Mesenchymal stem cell (in vitro differentiated cells and primary cell): Measurements from ENCODE around the gene IPCEF1.
A peak's percentile ranks its signal among the peaks of the same experiment; 100 is the strongest.

Source experiments
- DNase-seq: peaks from one replicate; pipeline ENCODE4 v3.0.0-alpha.2; 2013
- H2AFZ ChIP-seq: one replicate; pipeline ENCODE4 v1.6.1; 2013; ENCODE audit warnings: low read depth, mild to moderate bottlenecking, control low read depth, inconsistent platforms, low read length, moderate library complexity
- H2AK5ac ChIP-seq: 2 replicates; pipeline ENCODE4 v1.6.1; 2013; ENCODE audit warnings: low read length, moderate library complexity, mild to moderate bottlenecking, inconsistent platforms; ENCODE audit not compliant: severe bottlenecking
- H2BK120ac ChIP-seq: one replicate; pipeline ENCODE4 v1.6.1; 2013; ENCODE audit warnings: low read depth, mild to moderate bottlenecking, inconsistent platforms, low read length, moderate library complexity
- H2BK12ac ChIP-seq, 2 experiments: one replicate each; pipeline ENCODE4 v1.6.1; 2013; ENCODE audit warnings: inconsistent platforms in 2 of 2, low read length in 2 of 2, mild to moderate bottlenecking in 2 of 2, moderate library complexity in 2 of 2, control low read depth in 1 of 2
- H2BK15ac ChIP-seq: one replicate; pipeline ENCODE4 v1.6.1; 2013; ENCODE audit warnings: mild to moderate bottlenecking, low read depth, inconsistent platforms; ENCODE audit not compliant: poor library complexity, severe bottlenecking
- H2BK5ac ChIP-seq: 2 replicates; pipeline ENCODE4 v1.6.1; 2013; ENCODE audit warnings: low read depth, mild to moderate bottlenecking, low read length, control low read depth, inconsistent platforms; ENCODE audit not compliant: poor library complexity, severe bottlenecking
- H3K14ac ChIP-seq, 2 experiments: one replicate each; pipeline ENCODE4 v1.6.1; 2013; ENCODE audit warnings: inconsistent platforms in 2 of 2, low read length in 2 of 2, control low read depth in 1 of 2, mild to moderate bottlenecking in 1 of 2, moderate library complexity in 1 of 2
- H3K18ac ChIP-seq, 2 experiments: one replicate each; pipeline ENCODE4 v1.6.1; 2013; ENCODE audit warnings: inconsistent platforms in 2 of 2, low read length in 2 of 2, control low read depth in 1 of 2, low read depth in 1 of 2, mild to moderate bottlenecking in 1 of 2
- H3K23ac ChIP-seq, 2 experiments: one replicate each; pipeline ENCODE4 v1.6.1; 2013; ENCODE audit warnings: inconsistent platforms in 2 of 2, low read length in 2 of 2, mild to moderate bottlenecking in 2 of 2, moderate library complexity in 2 of 2, control low read depth in 1 of 2
- H3K27ac ChIP-seq: 2 replicates; pipeline ENCODE4 v1.5.1; 2013; ENCODE audit warnings: mild to moderate bottlenecking, moderate library complexity, low read length, control low read depth, inconsistent platforms; ENCODE audit not compliant: poor library complexity, severe bottlenecking
- H3K27me3 ChIP-seq, 2 experiments: 2 replicates each; pipeline versions ENCODE4 v1.6.1 to v1.7.0; 2013; ENCODE audit warnings: low read length in 2 of 2, mild to moderate bottlenecking in 2 of 2, moderate library complexity in 2 of 2, control low read depth in 1 of 2, inconsistent platforms in 1 of 2; ENCODE audit not compliant: control insufficient read depth in 1 of 2, insufficient read depth in 1 of 2
- H3K36me3 ChIP-seq, 2 experiments: 2 replicates each; pipeline versions ENCODE4 v1.6.1 to v1.7.0; 2013; ENCODE audit warnings: low read length in 2 of 2, control low read depth in 1 of 2, inconsistent platforms in 1 of 2, low read depth in 1 of 2, mild to moderate bottlenecking in 1 of 2; ENCODE audit not compliant: insufficient read depth in 2 of 2, control insufficient read depth in 1 of 2
- H3K4ac ChIP-seq, 2 experiments: one replicate each; pipeline ENCODE4 v1.6.1; 2013; ENCODE audit warnings: inconsistent platforms in 2 of 2, low read length in 2 of 2, mild to moderate bottlenecking in 2 of 2, moderate library complexity in 2 of 2, control low read depth in 1 of 2, low read depth in 1 of 2
- H3K4me1 ChIP-seq: 2 replicates; pipeline ENCODE4 v1.6.1; 2013; ENCODE audit warnings: low read depth, low read length, control low read depth; ENCODE audit not compliant: control insufficient read depth, insufficient read depth
- H3K4me2 ChIP-seq: 2 replicates; pipeline ENCODE4 v1.6.1; 2013; ENCODE audit warnings: low read length, mild to moderate bottlenecking, inconsistent platforms; ENCODE audit not compliant: poor library complexity, severe bottlenecking
- H3K4me3 ChIP-seq, 2 experiments: 2 replicates each; pipeline versions ENCODE4 v1.5.1 to v1.7.0; 2013; ENCODE audit warnings: low read length in 2 of 2, mild to moderate bottlenecking in 2 of 2, control low read depth in 1 of 2, low read depth in 1 of 2; ENCODE audit not compliant: insufficient read depth in 1 of 2
- H3K79me1 ChIP-seq: replicated peaks from 2 replicates; pipeline ENCODE4 v1.6.1; 2013; ENCODE audit warnings: mild to moderate bottlenecking, control low read depth, low read length, inconsistent platforms; ENCODE audit not compliant: poor library complexity, severe bottlenecking
- H3K9ac ChIP-seq: 2 replicates; pipeline ENCODE4 v1.7.0; 2013; ENCODE audit warnings: mild to moderate bottlenecking, low read length, moderate library complexity
- H3K9me3 ChIP-seq: 2 replicates; pipeline ENCODE4 v1.7.0; 2013; ENCODE audit warnings: mild to moderate bottlenecking, low read length; ENCODE audit not compliant: control insufficient read depth
- H4K8ac ChIP-seq: one replicate; pipeline ENCODE4 v1.6.1; 2013; ENCODE audit warnings: inconsistent platforms, mild to moderate bottlenecking, low read length, moderate library complexity
- H4K91ac ChIP-seq: one replicate; pipeline ENCODE4 v1.6.1; 2013; ENCODE audit warnings: mild to moderate bottlenecking, low read length, inconsistent platforms
- WGBS: methylation state at CpG from one replicate; pipeline ENCODE4 v1.1.7; 2013; ENCODE audit warnings: mixed read lengths; 5-methylcytosine and 5-hydroxymethylcytosine counted together

Gene IPCEF1

GRCh38 chr6:154219250-154219649 is 137.4 kb downstream of the IPCEF1 start:
- Histone ChIP-seq H2AFZ (no peak overlapping the region), H3K9ac (no peak overlapping the region), H2BK5ac (no peak overlapping the region), H3K9me3 (no peaks in the 10 kb centered on the region), H2BK12ac (no peak overlapping the region), H3K4me2 (no peak overlapping the region), H4K91ac (no peak overlapping the region), H4K8ac (no peak overlapping the region), H3K27me3 (peaks cover 0 to 5% of the 10 kb centered on the region in 2 experiments), H3K27ac (no peak overlapping the region), H3K79me1 (no peaks in the 10 kb centered on the region), H2BK120ac (no peak overlapping the region), H2AK5ac (no peak overlapping the region), H3K4ac (no peak overlapping the region), H3K14ac (no peak overlapping the region), H3K4me3 (no peak overlapping the region), H3K18ac (peak overlapping the region in 1 of 2 experiments; percentile 34), H3K36me3 (no peaks in the 10 kb centered on the region), H3K23ac (no peak overlapping the region), H2BK15ac (no peak overlapping the region), H3K4me1 (no peaks in the 10 kb centered on the region)
- whole genome bisulfite sequencing: 89% methylated on average over 4 of the region's 6 CpGs
- no peak for DNase-seq

GRCh38 chr6:154218787-154219186 is 137.8 kb downstream of the IPCEF1 start:
- no peak overlapping the region for H2AK5ac ChIP-seq
- no peak overlapping the region for H2BK12ac ChIP-seq
- H3K4me3 ChIP-seq: no peak overlapping the region
- H3K9me3 ChIP-seq: no peaks in the 10 kb centered on the region
- no peak overlapping the region for H3K4me2 ChIP-seq
- no peak overlapping the region for H4K91ac ChIP-seq
- peaks cover 0 to 5% of the 10 kb centered on the region in 2 experiments for H3K27me3 ChIP-seq
- DNase-seq: no peak
- H2AFZ ChIP-seq: no peak overlapping the region
- H3K4ac ChIP-seq: no peak overlapping the region
- H2BK5ac ChIP-seq: no peak overlapping the region
- H2BK120ac ChIP-seq: no peak overlapping the region
- no peaks in the 10 kb centered on the region for H3K79me1 ChIP-seq
- no peak overlapping the region for H3K18ac ChIP-seq
- H4K8ac ChIP-seq: no peak overlapping the region
- H3K4me1 ChIP-seq: no peaks in the 10 kb centered on the region
- no peaks in the 10 kb centered on the region for H3K36me3 ChIP-seq
- H3K27ac ChIP-seq: no peak overlapping the region
- WGBS: 65% methylated on average over 4 of the region's 6 CpGs
- no peak overlapping the region for H3K9ac ChIP-seq
- no peak overlapping the region for H2BK15ac ChIP-seq
- no peak overlapping the region for H3K14ac ChIP-seq
- no peak overlapping the region for H3K23ac ChIP-seq

DNA sequence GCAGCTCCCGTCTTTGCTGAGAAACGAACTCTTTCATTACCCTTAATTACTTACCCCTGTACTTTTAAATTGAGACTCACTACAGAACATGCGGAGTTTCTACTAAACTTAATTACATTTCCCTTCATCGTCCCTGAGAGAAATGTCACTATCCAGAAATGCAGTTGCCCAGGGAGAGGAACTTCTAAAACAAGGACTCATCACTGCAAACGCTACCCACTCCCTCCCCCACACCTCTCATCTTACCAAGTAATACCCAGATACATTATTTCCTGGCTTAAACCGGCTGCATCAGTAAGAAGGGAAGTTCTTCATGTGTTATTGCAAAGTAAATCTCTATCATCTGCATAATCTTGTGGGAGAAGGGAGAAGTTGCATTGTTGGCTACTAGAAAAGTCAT is 138.3 kb downstream of the IPCEF1 start:
- H3K36me3 ChIP-seq: no peaks in the 10 kb centered on the region
- H2BK120ac ChIP-seq: no peak overlapping the region
- no peaks in the 10 kb centered on the region for H3K4me1 ChIP-seq
- H2BK12ac ChIP-seq: no peak overlapping the region
- no peak overlapping the region for H3K4me3 ChIP-seq
- WGBS: 78% methylated on average over 4 of the region's 6 CpGs
- H4K8ac ChIP-seq: no peak overlapping the region
- H3K27ac ChIP-seq: no peak overlapping the region
- no peak overlapping the region for H2AFZ ChIP-seq
- H2BK15ac ChIP-seq: no peak overlapping the region
- no peak overlapping the region for H2AK5ac ChIP-seq
- no peaks in the 10 kb centered on the region for H3K9me3 ChIP-seq
- no peak overlapping the region for H3K18ac ChIP-seq
- no peaks in the 10 kb centered on the region for H3K79me1 ChIP-seq
- H3K14ac ChIP-seq: no peak overlapping the region
- H2BK5ac ChIP-seq: no peak overlapping the region
- no peak overlapping the region for H3K4me2 ChIP-seq
- H3K4ac ChIP-seq: no peak overlapping the region
- H3K27me3 ChIP-seq: peaks cover 0 to 5% of the 10 kb centered on the region in 2 experiments
- H3K9ac ChIP-seq: no peak overlapping the region
- DNase-seq: no peak
- H3K23ac ChIP-seq: no peak overlapping the region
- H4K91ac ChIP-seq: no peak overlapping the region

GRCh38 chr6:154213782-154214181 is 142.8 kb downstream of the IPCEF1 start:
- WGBS: 98% methylated on average over 2 of the region's 3 CpGs
- Histone ChIP-seq H3K27ac (no peak overlapping the region), H3K18ac (no peak overlapping the region)

More at GRCh38 chr6:154213782-154214181, 142.8 kb downstream of the IPCEF1 start:
- no peaks in the 10 kb centered on the region for H3K4me1 ChIP-seq
- DNase-seq: no peak
- no peak overlapping the region for H2BK12ac ChIP-seq
- no peak overlapping the region for H2AFZ ChIP-seq
- H3K36me3 ChIP-seq: no peaks in the 10 kb centered on the region
- no peak overlapping the region for H2AK5ac ChIP-seq
- no peak overlapping the region for H4K8ac ChIP-seq
- H3K9ac ChIP-seq: no peak overlapping the region
- H3K4ac ChIP-seq: no peak overlapping the region
- no peak overlapping the region for H3K4me2 ChIP-seq
- H3K79me1 ChIP-seq: no peaks in the 10 kb centered on the region
- H3K27me3 ChIP-seq: no peaks in the 10 kb centered on the region
- H4K91ac ChIP-seq: no peak overlapping the region
- H2BK15ac ChIP-seq: no peak overlapping the region
- H3K23ac ChIP-seq: no peak overlapping the region
- no peak overlapping the region for H3K4me3 ChIP-seq
- H2BK5ac ChIP-seq: no peak overlapping the region
- H3K14ac ChIP-seq: no peak overlapping the region
- H3K9me3 ChIP-seq: no peaks in the 10 kb centered on the region
- H2BK120ac ChIP-seq: no peak overlapping the region
